ENCODE data around the gene EIF3D.

EIF3D gene

GRCh38 chr22:36552289-36552688 lies 23.3 kb upstream of the EIF3D start:
- no peak for DNase-seq (ENCODE audit: low spot score)
- H3K9me3 ChIP-seq (ENCODE audit: severe bottlenecking), result no peaks in the 10 kb centered on the region
- H3K27me3 ChIP-seq (ENCODE audit: insufficient read depth, poor library complexity, severe bottlenecking), result no peaks in the 10 kb centered on the region
- no peak overlapping the region for H3K4me3 ChIP-seq (ENCODE audit: severe bottlenecking)
- TF ChIP-seq CTCF (IDR thresholded peaks at IDR 0.05; ENCODE audit: poor library complexity, severe bottlenecking), result no peak
- no peak overlapping the region for H3K27ac ChIP-seq (ENCODE audit: poor library complexity, severe bottlenecking)
- no peaks in the 10 kb centered on the region for H3K36me3 ChIP-seq (ENCODE audit: low read depth)
- no peak for ATAC-seq (ENCODE audit: low read depth)
- H3K4me1 ChIP-seq (ENCODE audit: insufficient read depth, poor library complexity, severe bottlenecking), result no peaks in the 10 kb centered on the region

- H3K27me3 ChIP-seq (ENCODE audit: insufficient read depth, poor library complexity, severe bottlenecking), result no peaks in the 10 kb centered on the region
- TF ChIP-seq CTCF (IDR thresholded peaks at IDR 0.05; ENCODE audit: poor library complexity, severe bottlenecking), result no peak
- peaks cover 9% of the 10 kb centered on the region for H3K4me1 ChIP-seq (ENCODE audit: insufficient read depth, poor library complexity, severe bottlenecking)
- no peaks in the 10 kb centered on the region for H3K9me3 ChIP-seq (ENCODE audit: severe bottlenecking)
- H3K4me3 ChIP-seq (ENCODE audit: severe bottlenecking), result no peak overlapping the region
- H3K36me3 ChIP-seq (ENCODE audit: low read depth), result no peaks in the 10 kb centered on the region
- ATAC-seq (ENCODE audit: low read depth) (no peak), DNase-seq (ENCODE audit: low spot score) (no peak)
- H3K27ac ChIP-seq (ENCODE audit: poor library complexity, severe bottlenecking), result no peak overlapping the region
Observed at GRCh38 chr22:36550701-36551495, 21.9 kb upstream of the EIF3D start.

GRCh38 chr22:36549033-36549432 lies 20.1 kb upstream of the EIF3D start:
- Histone ChIP-seq H3K27me3 (ENCODE audit: insufficient read depth, poor library complexity, severe bottlenecking) (no peaks in the 10 kb centered on the region), H3K36me3 (ENCODE audit: low read depth) (no peaks in the 10 kb centered on the region), H3K9me3 (ENCODE audit: severe bottlenecking) (no peaks in the 10 kb centered on the region), H3K4me1 (ENCODE audit: insufficient read depth, poor library complexity, severe bottlenecking) (peaks cover 9% of the 10 kb centered on the region), H3K4me3 (ENCODE audit: severe bottlenecking) (no peak overlapping the region), H3K27ac (ENCODE audit: poor library complexity, severe bottlenecking) (no peak overlapping the region)
- ATAC-seq (ENCODE audit: low read depth) (no peak), DNase-seq (ENCODE audit: low spot score) (no peak)
- no peak for TF ChIP-seq CTCF (IDR thresholded peaks at IDR 0.05; ENCODE audit: poor library complexity, severe bottlenecking)

GRCh38 chr22:36548606-36549005 lies 19.6 kb upstream of the EIF3D start:
- TF ChIP-seq CTCF (IDR thresholded peaks at IDR 0.05; ENCODE audit: poor library complexity, severe bottlenecking), result no peak
- no peak overlapping the region for H3K4me3 ChIP-seq (ENCODE audit: severe bottlenecking)
- no peaks in the 10 kb centered on the region for H3K27me3 ChIP-seq (ENCODE audit: insufficient read depth, poor library complexity, severe bottlenecking)
- H3K27ac ChIP-seq (ENCODE audit: poor library complexity, severe bottlenecking), result no peak overlapping the region
- no peaks in the 10 kb centered on the region for H3K36me3 ChIP-seq (ENCODE audit: low read depth)
- ATAC-seq (ENCODE audit: low read depth) (no peak), DNase-seq (ENCODE audit: low spot score) (no peak)
- no peaks in the 10 kb centered on the region for H3K9me3 ChIP-seq (ENCODE audit: severe bottlenecking)
- H3K4me1 ChIP-seq (ENCODE audit: insufficient read depth, poor library complexity, severe bottlenecking), result peaks cover 9% of the 10 kb centered on the region

- no peak for TF ChIP-seq CTCF (IDR thresholded peaks at IDR 0.05; ENCODE audit: poor library complexity, severe bottlenecking)
- Histone ChIP-seq H3K4me3 (ENCODE audit: severe bottlenecking) (no peak overlapping the region), H3K27ac (ENCODE audit: poor library complexity, severe bottlenecking) (no peak overlapping the region), H3K36me3 (ENCODE audit: low read depth) (no peaks in the 10 kb centered on the region), H3K27me3 (ENCODE audit: insufficient read depth, poor library complexity, severe bottlenecking) (no peaks in the 10 kb centered on the region), H3K4me1 (ENCODE audit: insufficient read depth, poor library complexity, severe bottlenecking) (peaks cover 16% of the 10 kb centered on the region), H3K9me3 (ENCODE audit: severe bottlenecking) (no peaks in the 10 kb centered on the region)
- DNase-seq (ENCODE audit: low spot score) (no peak), ATAC-seq (ENCODE audit: low read depth) (peak; percentile 80)
Observed at GRCh38 chr22:36546932-36547331, 18.0 kb upstream of the EIF3D start.

Measured in RWPE2 (cell line).